NCI-H2081 treated with DMSO at 0.1 percent for 48 hours (cell line): Measurements from ENCODE around the gene CDK6.
"Not testable (repeated sequence)": the region's sequence is repeated elsewhere in the genome, so short reads cannot be mapped to it uniquely, and the experiment has no call there.

ENCODE experiments used
- DNase-seq: peaks from one replicate; lab custom pipeline; 2025; lab: John Stamatoyannopoulos, UW

Gene CDK6

GRCh38 chr7:92836489-92836999 is at the start of gene CDK6:
Gene CDK6, minus strand, starts transcription at chr7:92836573. Its CDS starts 3,250 bp downstream, at chr7:92833323.
- no peak for DNase-seq

GRCh38 chr7:92886039-92886438 is 49.7 kb upstream of the CDK6 start:
- not testable (repeated sequence) for DNase-seq

GRCh38 chr7:92884218-92884617 is 47.8 kb upstream of the CDK6 start:
- DNase-seq = no peak

- no peak for DNase-seq
Measured at GRCh38 chr7:92882760-92883159, 46.4 kb upstream of the CDK6 start.

GRCh38 chr7:92881091-92881485 is 44.7 kb upstream of the CDK6 start:
- DNase-seq = no peak

GRCh38 chr7:92880212-92881090 is 44.1 kb upstream of the CDK6 start:
- no peak for DNase-seq

GRCh38 chr7:92877367-92877766 is 41.0 kb upstream of the CDK6 start:
- DNase-seq = no peak

GRCh38 chr7:92876836-92877235 is 40.5 kb upstream of the CDK6 start:
- no peak for DNase-seq

- DNase-seq = no peak
Measured at GRCh38 chr7:92875719-92876118, 39.3 kb upstream of the CDK6 start.

GRCh38 chr7:92875173-92875572 is 38.8 kb upstream of the CDK6 start:
- DNase-seq = no peak

- no peak for DNase-seq
Measured at GRCh38 chr7:92874567-92874966, 38.2 kb upstream of the CDK6 start.

GRCh38 chr7:92873776-92874175 is 37.4 kb upstream of the CDK6 start:
- DNase-seq = no peak

- DNase-seq = no peak
Measured at GRCh38 chr7:92872701-92873100, 36.3 kb upstream of the CDK6 start.

GRCh38 chr7:92868683-92869293 is 32.4 kb upstream of the CDK6 start:
- DNase-seq = no peak

- not testable (repeated sequence) for DNase-seq
Measured at GRCh38 chr7:92864169-92864568, 27.8 kb upstream of the CDK6 start.

GRCh38 chr7:92856436-92856835 is 20.1 kb upstream of the CDK6 start:
- DNase-seq = no peak

GRCh38 chr7:92854501-92855238 is 18.3 kb upstream of the CDK6 start:
- DNase-seq = no peak

- DNase-seq = no peak
Measured at GRCh38 chr7:92851732-92852131, 15.4 kb upstream of the CDK6 start.

GRCh38 chr7:92850516-92850915 is 14.1 kb upstream of the CDK6 start:
- DNase-seq = no peak

- no peak for DNase-seq
Measured at GRCh38 chr7:92849322-92849721, 12.9 kb upstream of the CDK6 start.

GRCh38 chr7:92848851-92849250 is 12.5 kb upstream of the CDK6 start:
- no peak for DNase-seq

GRCh38 chr7:92848441-92848840 is 12.1 kb upstream of the CDK6 start:
- DNase-seq = no peak

GRCh38 chr7:92847305-92847704 is 10.9 kb upstream of the CDK6 start:
- no peak for DNase-seq
